Calu3 (cell line): ENCODE results near the gene HDAC4. TPM values are rescaled to one million over a fixed set of nuclear protein-coding genes. Genes with fewer than 3 reads are reported as not detected.

ENCODE experiments used
- BruUV-seq: library from RNA; stranded (reverse); fragments of 400-500 nt; replicated peaks from 2 replicates; lab custom pipeline; 2021; lab: Mats Ljungman, UMichigan
- CTCF ChIA-PET: fragments of 300-600 bp; sonication (Branson Sonifier 250); formaldehyde crosslinking; loops from one replicate; lab custom pipeline; 2022; ENCODE audit warnings: antibody characterized with exemption; lab: Charles Lee
- DNase-seq: peaks from one replicate; pipeline ENCODE4 v3.0.0; 2022
- H3K27ac Mint-ChIP-seq: one replicate; pipeline ENCODE4 v1.8.0; 2022; ENCODE audit warnings: mixed read lengths; ENCODE audit not compliant: unreplicated experiment
- H3K27me3 Mint-ChIP-seq: one replicate; pipeline ENCODE4 v1.8.0; 2022; ENCODE audit warnings: mixed read lengths; ENCODE audit not compliant: unreplicated experiment
- H3K36me3 Mint-ChIP-seq: one replicate; pipeline ENCODE4 v1.8.0; 2022; ENCODE audit warnings: mild to moderate bottlenecking, moderate library complexity, mixed read lengths; ENCODE audit not compliant: insufficient read depth, unreplicated experiment
- H3K4me1 Mint-ChIP-seq: one replicate; pipeline ENCODE4 v1.8.0; 2022; ENCODE audit warnings: mild to moderate bottlenecking, low read depth, mixed read lengths; ENCODE audit not compliant: unreplicated experiment
- H3K4me3 Mint-ChIP-seq: one replicate; pipeline ENCODE4 v1.8.0; 2022; ENCODE audit warnings: mild to moderate bottlenecking, low read depth, moderate library complexity, mixed read lengths; ENCODE audit not compliant: unreplicated experiment
- H3K9me3 Mint-ChIP-seq: one replicate; pipeline ENCODE4 v1.8.0; 2022; ENCODE audit warnings: low read depth, mixed read lengths; ENCODE audit not compliant: unreplicated experiment
- intact Hi-C: fragments of 100-400 bp; cut with micrococcal nuclease; formaldehyde crosslinking; loops from one replicate; pipeline ENCODE4 v1.10.0; 2022; ENCODE audit not compliant: unreplicated experiment
- total RNA-seq: library from RNA; stranded (reverse); gene quantifications from 2 replicates; pipeline ENCODE4 v1.2.3, GENCODE V29; 2022
- TF ChIP-seq, protein P1 (sequence below): fragments of 200-600 bp; IDR thresholded peaks from one replicate; pipeline ENCODE4 v1.8.0; 2022; ENCODE audit warnings: antibody characterized with exemption; ENCODE audit not compliant: unreplicated experiment

HDAC4 gene
- total RNA-seq, 1 experiment from 2014 or later = 39.6 TPM

DNA sequence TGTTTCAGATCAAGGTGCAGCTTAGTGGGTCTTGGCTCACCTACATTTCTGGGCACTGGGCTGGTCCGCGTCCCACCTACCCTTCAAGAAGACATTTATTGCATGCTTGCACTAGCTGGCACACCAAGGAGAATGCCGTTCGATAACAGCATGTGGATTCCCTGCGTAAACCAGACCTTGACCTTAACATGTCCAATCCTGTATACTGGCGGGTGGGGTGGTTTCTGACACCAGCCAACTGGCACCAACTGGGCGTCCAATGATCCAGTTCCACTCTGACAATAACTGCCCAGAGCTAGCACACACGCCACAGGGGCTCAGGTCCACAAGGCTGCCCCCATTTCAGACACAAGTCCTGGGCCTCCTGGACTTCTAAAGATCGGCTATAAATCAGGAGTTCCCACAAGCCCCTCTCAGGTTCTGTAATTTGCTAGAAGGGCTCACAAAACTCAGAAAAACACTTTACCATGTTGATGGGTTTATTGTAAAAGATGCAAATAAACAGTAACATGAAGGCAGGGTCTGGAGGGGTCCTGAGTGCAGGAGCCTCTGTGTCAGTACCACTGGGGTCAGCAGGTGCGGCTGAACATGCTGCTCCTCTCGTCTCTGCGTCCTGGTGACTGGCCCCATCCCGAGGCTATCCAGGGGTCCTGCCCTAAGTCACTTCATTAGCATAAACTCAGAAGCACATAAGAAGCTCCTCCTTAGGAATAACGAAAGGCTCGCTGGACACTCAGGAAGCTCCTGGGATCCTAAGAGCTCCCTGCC lies 161.8 kb downstream of the HDAC4 start:
- H3K9me3 Mint-ChIP-seq = peaks cover 2% of the 10 kb centered on the region
- H3K4me3 Mint-ChIP-seq = no peak overlapping the region
- no TSS peak for BruUV-seq
- CTCF ChIA-PET = no interaction called here
- DNase-seq = no peak
- H3K4me1 Mint-ChIP-seq = no peaks in the 10 kb centered on the region
- peaks cover 5% of the 10 kb centered on the region for H3K36me3 Mint-ChIP-seq
- TF ChIP-seq, protein P1, sequence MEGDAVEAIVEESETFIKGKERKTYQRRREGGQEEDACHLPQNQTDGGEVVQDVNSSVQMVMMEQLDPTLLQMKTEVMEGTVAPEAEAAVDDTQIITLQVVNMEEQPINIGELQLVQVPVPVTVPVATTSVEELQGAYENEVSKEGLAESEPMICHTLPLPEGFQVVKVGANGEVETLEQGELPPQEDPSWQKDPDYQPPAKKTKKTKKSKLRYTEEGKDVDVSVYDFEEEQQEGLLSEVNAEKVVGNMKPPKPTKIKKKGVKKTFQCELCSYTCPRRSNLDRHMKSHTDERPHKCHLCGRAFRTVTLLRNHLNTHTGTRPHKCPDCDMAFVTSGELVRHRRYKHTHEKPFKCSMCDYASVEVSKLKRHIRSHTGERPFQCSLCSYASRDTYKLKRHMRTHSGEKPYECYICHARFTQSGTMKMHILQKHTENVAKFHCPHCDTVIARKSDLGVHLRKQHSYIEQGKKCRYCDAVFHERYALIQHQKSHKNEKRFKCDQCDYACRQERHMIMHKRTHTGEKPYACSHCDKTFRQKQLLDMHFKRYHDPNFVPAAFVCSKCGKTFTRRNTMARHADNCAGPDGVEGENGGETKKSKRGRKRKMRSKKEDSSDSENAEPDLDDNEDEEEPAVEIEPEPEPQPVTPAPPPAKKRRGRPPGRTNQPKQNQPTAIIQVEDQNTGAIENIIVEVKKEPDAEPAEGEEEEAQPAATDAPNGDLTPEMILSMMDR = no peak
- no peak overlapping the region for H3K27ac Mint-ChIP-seq
- H3K27me3 Mint-ChIP-seq = no peaks in the 10 kb centered on the region
- intact Hi-C loops = no loop called here

DNA sequence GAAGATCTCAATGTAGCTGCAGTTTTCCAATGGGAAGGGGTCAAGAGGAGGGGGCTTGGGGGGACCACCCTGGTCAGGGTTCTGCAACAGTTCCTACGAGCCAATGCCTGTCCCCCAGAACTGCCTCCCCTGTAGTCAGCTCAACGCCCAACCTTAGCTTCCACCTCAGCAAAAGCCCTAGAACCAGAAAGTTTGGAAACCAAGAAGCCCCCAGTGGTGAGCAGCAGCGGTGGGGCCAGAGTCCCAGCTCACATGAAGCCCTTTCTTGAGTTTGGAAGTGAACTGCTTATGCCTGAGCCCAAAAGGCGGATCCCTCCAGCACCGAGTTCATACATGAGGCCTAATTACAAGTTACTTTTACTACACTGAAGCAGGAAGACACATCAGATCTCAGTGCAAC lies 162.4 kb downstream of the HDAC4 start:
- BruUV-seq = no TSS peak
- DNase-seq = no peak
- Mint-ChIP-seq H3K4me1 (no peaks in the 10 kb centered on the region), H3K4me3 (no peak overlapping the region), H3K36me3 (peaks cover 5% of the 10 kb centered on the region), H3K9me3 (peaks cover 2% of the 10 kb centered on the region), H3K27ac (no peak overlapping the region), H3K27me3 (no peaks in the 10 kb centered on the region)
- intact Hi-C loops = no loop called here
- TF ChIP-seq, protein P1 = no peak
- CTCF ChIA-PET = interaction anchor here (1.0 kb wide), 1 partner anchor 9 kb away, joined by 3 read pairs; no protein-coding TSS in a partner anchor

DNA sequence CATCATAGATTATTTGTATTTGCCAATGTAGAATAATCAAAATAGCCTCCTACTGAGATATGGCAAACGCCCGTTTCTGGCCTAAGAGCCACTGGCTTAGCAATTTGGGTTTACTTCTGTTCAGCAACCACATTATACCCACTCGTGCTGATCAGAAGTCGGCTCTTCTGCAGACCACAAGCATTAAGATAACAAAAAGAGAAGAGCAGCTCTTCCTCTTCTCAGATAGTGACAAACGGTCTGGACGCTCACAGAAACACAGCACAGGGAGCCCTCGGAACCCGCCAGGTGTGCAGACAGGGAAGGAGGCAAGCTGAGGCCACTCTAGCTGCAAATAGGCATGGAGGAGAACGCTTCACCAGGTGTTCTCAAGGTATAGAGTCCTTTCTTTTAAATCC lies 164.0 kb downstream of the HDAC4 start:
- no peaks in the 10 kb centered on the region for H3K27me3 Mint-ChIP-seq
- no peaks in the 10 kb centered on the region for H3K36me3 Mint-ChIP-seq
- H3K4me1 Mint-ChIP-seq = no peaks in the 10 kb centered on the region
- H3K4me3 Mint-ChIP-seq = no peak overlapping the region
- peaks cover under 1% of the 10 kb centered on the region for H3K9me3 Mint-ChIP-seq
- intact Hi-C loops = no loop called here
- DNase-seq = no peak
- CTCF ChIA-PET = no interaction called here
- TF ChIP-seq, protein P1 = no peak
- H3K27ac Mint-ChIP-seq = no peak overlapping the region
- BruUV-seq = no TSS peak

DNA sequence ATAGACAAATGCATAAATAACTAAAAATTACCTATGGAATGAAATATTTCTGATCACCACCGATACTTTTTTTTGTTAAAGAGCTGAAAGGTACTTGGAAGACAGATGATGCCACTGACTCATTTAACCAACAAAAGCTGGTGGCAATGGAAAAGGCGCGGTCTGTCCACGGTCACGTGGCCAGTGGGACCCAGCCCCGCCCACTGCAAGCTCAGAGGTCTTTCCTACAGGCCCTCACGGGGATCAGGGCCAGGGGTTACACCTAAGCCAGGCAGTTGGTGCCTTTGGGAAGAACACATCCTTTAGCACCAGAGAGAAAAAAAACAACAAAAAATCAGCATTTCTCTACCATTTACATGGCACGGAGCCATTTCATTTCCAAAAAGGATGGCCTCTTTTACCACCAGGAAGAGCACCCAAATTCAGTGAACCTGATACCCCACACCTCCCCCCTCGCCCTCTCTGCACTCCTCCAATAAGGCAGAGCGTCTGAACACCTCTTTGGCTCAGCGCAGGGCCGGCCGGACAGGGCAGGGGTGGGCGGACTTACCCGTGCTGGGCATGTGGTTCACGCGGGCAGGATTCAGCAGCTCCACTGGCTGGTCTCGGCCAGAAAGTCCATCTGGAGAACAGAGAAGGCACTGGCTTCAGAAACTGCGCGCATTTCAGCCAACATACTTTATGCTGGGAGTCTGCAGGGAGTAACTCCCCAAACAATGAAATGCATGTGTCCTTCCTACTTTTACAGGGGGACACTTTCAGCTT lies 164.6 kb downstream of the HDAC4 start:
- no peak overlapping the region for H3K4me3 Mint-ChIP-seq
- no peaks in the 10 kb centered on the region for H3K9me3 Mint-ChIP-seq
- intact Hi-C loops = no loop called here
- CTCF ChIA-PET = no interaction called here
- H3K27ac Mint-ChIP-seq = no peak overlapping the region
- no peaks in the 10 kb centered on the region for H3K36me3 Mint-ChIP-seq
- DNase-seq = no peak
- TF ChIP-seq, protein P1 = no peak
- H3K27me3 Mint-ChIP-seq = no peaks in the 10 kb centered on the region
- no TSS peak for BruUV-seq
- H3K4me1 Mint-ChIP-seq = no peaks in the 10 kb centered on the region
